H9 (cell line): ENCODE results near the gene TRUB2. TPM values are rescaled to one million over a fixed set of nuclear protein-coding genes. Genes with fewer than 3 reads are reported as not detected.

Experiments
- DNase-seq: peaks from one replicate; pipeline ENCODE4 v3.0.0-alpha.2; 2017
- H2AFZ ChIP-seq: one replicate; pipeline ENCODE4 v1.6.1; 2013; ENCODE audit warnings: mild to moderate bottlenecking, low read length, control low read depth, moderate library complexity
- H2AK5ac ChIP-seq: 2 replicates; pipeline ENCODE4 v1.6.1; 2013; ENCODE audit warnings: low read length, control low read depth, mixed read lengths; ENCODE audit not compliant: insufficient read length
- H2BK120ac ChIP-seq: one replicate; pipeline ENCODE4 v1.6.1; 2013; ENCODE audit warnings: low read depth, mild to moderate bottlenecking, low read length, control low read depth, inconsistent platforms; ENCODE audit not compliant: poor library complexity, severe bottlenecking
- H2BK12ac ChIP-seq: 2 replicates; pipeline ENCODE4 v1.6.1; 2013; ENCODE audit warnings: low read length, control low read depth, mixed read lengths, low read depth; ENCODE audit not compliant: insufficient read length
- H2BK15ac ChIP-seq: 2 replicates; pipeline ENCODE4 v1.6.1; 2013; ENCODE audit warnings: low read depth, low read length, control low read depth
- H2BK20ac ChIP-seq: one replicate; pipeline ENCODE4 v1.6.1; 2013; ENCODE audit warnings: low read depth, mild to moderate bottlenecking, low read length, control low read depth, inconsistent platforms; ENCODE audit not compliant: poor library complexity, severe bottlenecking
- H2BK5ac ChIP-seq: 2 replicates; pipeline ENCODE4 v1.6.1; 2013; ENCODE audit warnings: low read length, control low read depth, mixed read lengths; ENCODE audit not compliant: insufficient read length
- H3K14ac ChIP-seq: 2 replicates; pipeline ENCODE4 v1.6.1; 2013; ENCODE audit warnings: low read length, control low read depth; ENCODE audit not compliant: insufficient read depth
- H3K18ac ChIP-seq: 2 replicates; pipeline ENCODE4 v1.6.1; 2013; ENCODE audit warnings: low read depth, mild to moderate bottlenecking, mixed read lengths, low read length, control low read depth; ENCODE audit not compliant: insufficient read length
- H3K23ac ChIP-seq: 2 replicates; pipeline ENCODE4 v1.6.1; 2013; ENCODE audit warnings: low read length, control low read depth, mixed read lengths, low read depth; ENCODE audit not compliant: insufficient read length
- H3K23me2 ChIP-seq: 2 replicates; pipeline ENCODE4 v1.6.1; 2013; ENCODE audit warnings: low read depth, mild to moderate bottlenecking, mixed read lengths, low read length, control low read depth; ENCODE audit not compliant: insufficient read length, poor library complexity, severe bottlenecking
- H3K27ac ChIP-seq: 2 replicates; pipeline ENCODE4 v1.5.1; 2013; ENCODE audit warnings: low read length, control low read depth, mixed read lengths, low read depth; ENCODE audit not compliant: insufficient read length
- H3K27me3 ChIP-seq: 2 replicates; pipeline ENCODE4 v1.6.1; 2013; ENCODE audit warnings: low read length, control low read depth, inconsistent platforms; ENCODE audit not compliant: insufficient read depth
- H3K4ac ChIP-seq: 2 replicates; pipeline ENCODE4 v1.6.1; 2013; ENCODE audit warnings: low read depth, mild to moderate bottlenecking, control low read depth, inconsistent platforms, low read length, moderate library complexity
- H3K4me1 ChIP-seq: 2 replicates; pipeline ENCODE4 v1.6.1; 2013; ENCODE audit warnings: low read length, control low read depth, inconsistent platforms; ENCODE audit not compliant: insufficient read depth
- H3K4me2 ChIP-seq: 2 replicates; pipeline ENCODE4 v1.6.1; 2013; ENCODE audit warnings: low read length, control low read depth, mixed read lengths; ENCODE audit not compliant: insufficient read length, insufficient read depth
- H3K56ac ChIP-seq: 2 replicates; pipeline ENCODE4 v1.6.1; 2013; ENCODE audit warnings: low read depth, mild to moderate bottlenecking, mixed read lengths, low read length, control low read depth; ENCODE audit not compliant: insufficient read length
- H3K79me1 ChIP-seq: 2 replicates; pipeline ENCODE4 v1.6.1; 2013; ENCODE audit warnings: low read depth, mild to moderate bottlenecking, moderate library complexity, low read length, control low read depth, inconsistent platforms; ENCODE audit not compliant: insufficient read depth, poor library complexity, severe bottlenecking
- H3K79me2 ChIP-seq: 2 replicates; pipeline ENCODE4 v1.6.1; 2013; ENCODE audit warnings: low read length, control low read depth, inconsistent platforms; ENCODE audit not compliant: insufficient read depth
- H3K9ac ChIP-seq: 2 replicates; pipeline ENCODE4 v1.6.1; 2013; ENCODE audit warnings: low read length, control low read depth, mixed read lengths; ENCODE audit not compliant: insufficient read length; ENCODE audit errors: extremely low read depth
- H3K9me3 ChIP-seq: one replicate; pipeline ENCODE4 v1.6.1; 2013; ENCODE audit warnings: low read depth, low read length, inconsistent platforms; ENCODE audit not compliant: control insufficient read depth
- H3T11ph ChIP-seq: one replicate; pipeline ENCODE4 v1.6.1; 2013; ENCODE audit warnings: mild to moderate bottlenecking, low read length, control low read depth, inconsistent platforms
- H4K20me1 ChIP-seq: one replicate; pipeline ENCODE4 v1.6.1; 2013; ENCODE audit not compliant: control insufficient read depth, insufficient read length, insufficient read depth
- H4K5ac ChIP-seq: 2 replicates; pipeline ENCODE4 v1.6.1; 2013; ENCODE audit warnings: low read depth, mild to moderate bottlenecking, mixed read lengths, low read length, control low read depth; ENCODE audit not compliant: insufficient read length
- H4K8ac ChIP-seq: replicated peaks from 2 replicates; pipeline ENCODE4 v1.6.1; 2013; ENCODE audit warnings: low read length, control low read depth, mixed read lengths, low read depth; ENCODE audit not compliant: insufficient read length
- H4K91ac ChIP-seq: 2 replicates; pipeline ENCODE4 v1.6.1; 2013; ENCODE audit warnings: low read depth, mild to moderate bottlenecking, moderate library complexity, mixed read lengths, low read length, control low read depth; ENCODE audit not compliant: insufficient read length
- H3K27ac Mint-ChIP-seq, 3 experiments: 2 replicates in 2 of 3; 3 replicates in 1 of 3; pipeline ENCODE4 v1.8.0; 2020 to 2021; ENCODE audit warnings: mixed read lengths in 3 of 3, mild to moderate bottlenecking in 1 of 3, moderate library complexity in 1 of 3
- H3K27me3 Mint-ChIP-seq: 2 replicates; pipeline ENCODE4 v1.8.0; 2021; ENCODE audit warnings: low read depth, mild to moderate bottlenecking, moderate library complexity, mixed read lengths
- H3K36me3 Mint-ChIP-seq, 3 experiments: 2 replicates in 2 of 3; 3 replicates in 1 of 3; pipeline ENCODE4 v1.8.0; 2020 to 2021; ENCODE audit warnings: low read depth in 3 of 3, mixed read lengths in 3 of 3; ENCODE audit not compliant: insufficient read depth in 1 of 3
- H3K4me1 Mint-ChIP-seq, 2 experiments: 2 replicates each; pipeline ENCODE4 v1.8.0; 2020; ENCODE audit warnings: mixed read lengths in 2 of 2
- H3K4me3 Mint-ChIP-seq, 2 experiments: 2 replicates in 1 of 2; 3 replicates in 1 of 2; pipeline ENCODE4 v1.8.0; 2020 to 2021; ENCODE audit warnings: mild to moderate bottlenecking in 2 of 2, mixed read lengths in 2 of 2, moderate library complexity in 1 of 2
- H3K9me3 Mint-ChIP-seq, 2 experiments: 2 replicates in 1 of 2; 3 replicates in 1 of 2; pipeline ENCODE4 v1.8.0; 2020; ENCODE audit warnings: mild to moderate bottlenecking in 2 of 2, mixed read lengths in 2 of 2, moderate library complexity in 1 of 2
- CTCF ChIP-seq: fragments of 200-600 bp; sonication (generic); conservative IDR thresholded peaks from 3 replicates; pipeline ENCODE4 v1.8.0; 2021; ENCODE audit warnings: antibody characterized with exemption, mild to moderate bottlenecking
- WGBS: extraction: QIAGEN DNeasy Blood & Tissue Kit; methylation state at CpG from one replicate; pipeline ENCODE4 v1.1.7; 2013; ENCODE audit warnings: missing lambda C conversion rate, low lambda C conversion rate, mixed read lengths; ENCODE audit not compliant: insufficient read length; ENCODE audit errors: extremely low coverage; 5-methylcytosine and 5-hydroxymethylcytosine counted together
- total RNA-seq: library from RNA; stranded (reverse); gene quantifications from 2 replicates; pipeline ENCODE4 v1.2.1, GENCODE V29; 2021

Gene TRUB2
- total RNA-seq, 1 experiment from 2014 or later: 38.3 TPM

- no peak overlapping the region for H3T11ph ChIP-seq
- H4K5ac ChIP-seq: no peak overlapping the region
- H3K4me1 Mint-ChIP-seq: peaks cover 5 to 13% of the 10 kb centered on the region in 2 experiments
- H3K4ac ChIP-seq: no peak overlapping the region
- 0 out of 2 replicates have a peak, but pooled peaks cover under 1% of the 10 kb centered on the region for H3K4me1 ChIP-seq
- no peak for TF ChIP-seq CTCF
- no peak overlapping the region for H3K14ac ChIP-seq
- no peak overlapping the region for H3K56ac ChIP-seq
- peaks cover 12% of the 10 kb centered on the region; the same call in 1 of the 2 replicates for H3K27me3 ChIP-seq
- no peaks in the 10 kb centered on the region for H3K9me3 ChIP-seq
- H3K27ac ChIP-seq: no peak overlapping the region
- H3K18ac ChIP-seq: no peak overlapping the region
- H2BK120ac ChIP-seq: no peak overlapping the region
- DNase-seq: no peak
- no peak overlapping the region for H3K9ac ChIP-seq
- H3K23ac ChIP-seq: no peak overlapping the region
- H2AK5ac ChIP-seq: no peak overlapping the region
- no peaks in the 10 kb centered on the region for H3K79me1 ChIP-seq
- H3K4me2 ChIP-seq: no peak overlapping the region
- no CpG with 5 or more reads among the region's 4 CpGs for WGBS
- H4K20me1 ChIP-seq: no peaks in the 10 kb centered on the region
- H2BK12ac ChIP-seq: no peak overlapping the region
- H2BK20ac ChIP-seq: no peak overlapping the region
- H3K23me2 ChIP-seq: no peaks in the 10 kb centered on the region
- no peak overlapping the region for H4K8ac ChIP-seq
- H2BK5ac ChIP-seq: no peak overlapping the region
- H3K27me3 Mint-ChIP-seq: peaks cover 38% of the 10 kb centered on the region
- H2BK15ac ChIP-seq: no peak overlapping the region
- no peaks in the 10 kb centered on the region for H3K79me2 ChIP-seq
- no peak overlapping the region for H3K4me3 Mint-ChIP-seq
- no peak overlapping the region for H3K27ac Mint-ChIP-seq
- H3K9me3 Mint-ChIP-seq: peaks cover 0 to 6% of the 10 kb centered on the region in 2 experiments; a peak in 1 of 5 replicates
- H2AFZ ChIP-seq: no peak overlapping the region
- no peak overlapping the region for H4K91ac ChIP-seq
- peaks cover 4 to 10% (median 6%) of the 10 kb centered on the region in 3 experiments; a peak in 6 of 7 replicates for H3K36me3 Mint-ChIP-seq
Observed at GRCh38 chr9:128358861-128359260, 36.6 kb upstream of the TRUB2 start.
